K562 (cell line): Measurements from ENCODE around the gene OLAH. TPM values are rescaled to one million over a fixed set of nuclear protein-coding genes. Genes with fewer than 3 reads are reported as not detected.
A peak's percentile ranks its signal among the peaks of the same experiment; 100 is the strongest.

Experiments
- ATAC-seq: fragments of 200-7000 bp; cut with Tn5 transposase; 3 replicates; pipeline ENCODE4 v1.9.1; 2020; ENCODE audit warnings: moderate library complexity
- Bru-seq: library from RNA; stranded (reverse); fragments of 400-500 nt; gene quantifications from one replicate; lab custom pipeline; 2021; lab: Mats Ljungman, UMichigan
- BruChase-seq, 2 experiments: library from RNA; stranded (reverse); fragments of 400-500 nt; gene quantifications; one replicate each; lab custom pipeline; 2021; lab: Mats Ljungman, UMichigan
- BruUV-seq: library from RNA; stranded (reverse); fragments of 400-500 nt; replicated peaks from 2 replicates; lab custom pipeline; 2021; lab: Mats Ljungman, UMichigan
- CTCF ChIA-PET: fragments of 300-600 bp; formaldehyde crosslinking; extraction: SDS; loops from one replicate; lab custom pipeline; 2021; ENCODE audit warnings: low intra/inter-chr PET ratio; lab: Yijun Ruan, JAX
- POLR2A ChIA-PET: fragments of 300-600, 350-650 bp; sonication (Branson Sonifier 250); formaldehyde crosslinking; extraction: SDS; loops from one replicate; lab custom pipeline; 2021; ENCODE audit warnings: antibody characterized with exemption, inconsistent platforms; lab: Yijun Ruan, JAX
- DNase-seq, 4 experiments: peaks; one replicate each; pipeline versions ENCODE4 v3.0.0 to v3.0.0-alpha.2; 2011 to 2018; ENCODE audit warnings: low spot score in 3 of 4, mixed read lengths in 3 of 4; ENCODE audit errors: extremely low read depth in 1 of 4
- FAIRE-seq: peaks from 2 replicates; lab custom pipeline; 2011; peaks lifted over from hg19 to GRCh38; lab: Jason Lieb, UNC
- H2AFZ ChIP-seq: 2 replicates; pipeline ENCODE4 v1.6.0; 2011; ENCODE audit warnings: low read depth, low read length, control low read depth, inconsistent platforms
- H3K27ac ChIP-seq: fragments of 200-600 bp; 3 replicates; pipeline ENCODE4 v1.8.0; 2011; ENCODE audit warnings: low read depth, mild to moderate bottlenecking, control low read depth, inconsistent platforms, low read length, moderate library complexity, mixed read lengths; ENCODE audit errors: extremely low read depth
- H3K27me3 ChIP-seq, 2 experiments: fragments of 300-600 bp in 1 of 2; 2 replicates in 1 of 2; 3 replicates in 1 of 2; pipeline versions ENCODE4 v1.6.0 to v1.8.0; 2011; ENCODE audit warnings: inconsistent platforms in 2 of 2, low read length in 2 of 2, mild to moderate bottlenecking in 1 of 2, mixed read lengths in 1 of 2, moderate library complexity in 1 of 2; ENCODE audit not compliant: control insufficient read depth in 2 of 2, insufficient read depth in 2 of 2
- H3K36me3 ChIP-seq: fragments of 300-600 bp; 3 replicates; pipeline ENCODE4 v1.8.0; 2011; ENCODE audit warnings: mild to moderate bottlenecking, low read length, inconsistent platforms; ENCODE audit not compliant: control insufficient read depth, insufficient read depth
- H3K4me1 ChIP-seq, 2 experiments: fragments of 200-600 bp in 1 of 2; replicated peaks in 1 of 2; 2 replicates in 1 of 2; 3 replicates in 1 of 2; pipeline versions ENCODE4 v1.5.1 to v1.8.0; 2011; ENCODE audit warnings: inconsistent platforms in 2 of 2, low read length in 2 of 2, mild to moderate bottlenecking in 1 of 2, mixed read lengths in 1 of 2, moderate library complexity in 1 of 2; ENCODE audit not compliant: control insufficient read depth in 2 of 2, insufficient read depth in 2 of 2
- H3K4me2 ChIP-seq: 2 replicates; pipeline ENCODE4 v1.6.1; 2011; ENCODE audit warnings: low read length, control low read depth, inconsistent platforms, mixed read lengths; ENCODE audit not compliant: insufficient read depth
- H3K4me3 ChIP-seq: fragments of 200-600 bp; sonication (generic), shearing (Covaris generic); 2 replicates; pipeline ENCODE4 v1.5.1; 2016; ENCODE audit warnings: control low read depth, inconsistent platforms
- H3K79me2 ChIP-seq: fragments of 200-600 bp; 3 replicates; pipeline ENCODE4 v1.8.0; 2011; ENCODE audit warnings: low read length, inconsistent platforms; ENCODE audit not compliant: control insufficient read depth, insufficient read depth
- H3K9ac ChIP-seq, 2 experiments: 2 replicates each; pipeline versions ENCODE4 v1.6.0 to v1.6.1; 2011; ENCODE audit warnings: low read depth in 2 of 2, low read length in 2 of 2, control low read depth in 1 of 2, inconsistent platforms in 1 of 2, mild to moderate bottlenecking in 1 of 2, mixed read lengths in 1 of 2; ENCODE audit not compliant: insufficient read depth in 1 of 2
- H3K9me1 ChIP-seq: one replicate; pipeline ENCODE4 v1.6.0; 2011; ENCODE audit warnings: inconsistent platforms, mild to moderate bottlenecking, low read length, moderate library complexity; ENCODE audit not compliant: control insufficient read depth, insufficient read depth
- H3K9me3 ChIP-seq: replicated peaks from 2 replicates; pipeline ENCODE4 v1.5.1; 2011; ENCODE audit warnings: low read depth, low read length, inconsistent platforms; ENCODE audit not compliant: control insufficient read depth, insufficient read depth
- H4K20me1 ChIP-seq: replicated peaks from 2 replicates; pipeline ENCODE4 v1.6.1; 2011; ENCODE audit warnings: low read length, inconsistent platforms, mixed read lengths; ENCODE audit not compliant: control insufficient read depth, insufficient read depth
- CEBPG ChIP-seq, 3 experiments: fragments of 200-800 bp in 1 of 3; sonication (Bioruptor generic) in 1 of 3; sonication (generic) in 1 of 3; formaldehyde crosslinking in 1 of 3; IDR thresholded peaks in 2 of 3; conservative IDR thresholded peaks in 1 of 3; 2 replicates each; pipeline versions ENCODE4 v1.6.1 to v1.8.0; 2016 to 2022; ENCODE audit warnings: missing compliant biosample characterization in 2 of 3, missing genetic modification characterization in 2 of 3, mild to moderate bottlenecking in 1 of 3, missing genetic modification reagents in 1 of 3
- DACH1 ChIP-seq: fragments of 450-650 bp; IDR thresholded peaks from 2 replicates; pipeline ENCODE4 v1.6.1; 2018; ENCODE audit not compliant: partially characterized antibody
- ETV1 ChIP-seq: fragments of 450-650 bp; conservative IDR thresholded peaks from 2 replicates; pipeline ENCODE4 v1.6.1; 2016; ENCODE audit warnings: missing genetic modification characterization, control low read depth, low read depth, missing compliant biosample characterization
- FOXK1 ChIP-seq: sonication (generic); formaldehyde crosslinking; IDR thresholded peaks from 2 replicates; pipeline ENCODE4 v1.8.0; 2022; ENCODE audit warnings: missing genetic modification reagents, mild to moderate bottlenecking, borderline replicate concordance
- GABPA ChIP-seq: fragments of 200-800 bp; sonication (Bioruptor generic); conservative IDR thresholded peaks from 2 replicates; pipeline ENCODE4 v1.6.1; 2016; ENCODE audit warnings: low read depth, missing genetic modification characterization, missing compliant biosample characterization
- POLR2AphosphoS5 ChIP-seq: IDR thresholded peaks from 2 replicates; pipeline ENCODE4 v1.6.1; 2011; ENCODE audit warnings: mild to moderate bottlenecking, low read depth, low read length, moderate library complexity; ENCODE audit not compliant: control insufficient read depth, insufficient read depth
- TRIM24 ChIP-seq, 2 experiments: fragments of 450-650 bp; IDR thresholded peaks; 2 replicates each; pipeline ENCODE4 v1.6.1; 2016
- U2AF1 ChIP-seq: fragments of 200-400 bp; formaldehyde crosslinking; optimal IDR thresholded peaks from 2 replicates; pipeline ENCODE3; 2017; ENCODE audit warnings: mild to moderate bottlenecking, low read depth, low read length, moderate library complexity
- ZNF324 ChIP-seq: fragments of 250-450 bp; sonication (Bioruptor Pico); IDR thresholded peaks from 2 replicates; pipeline ENCODE4 v1.4.0; 2020; ENCODE audit warnings: mild to moderate bottlenecking
- WGBS: fragments of 100-300 bp; shearing (Covaris generic); methylation state at CpG from one replicate; pipeline ENCODE4 v1.1.6; 2016; ENCODE audit warnings: low coverage, mixed read lengths; ENCODE audit not compliant: insufficient coverage; ENCODE audit errors: missing lambda C conversion rate; 5-methylcytosine and 5-hydroxymethylcytosine counted together
- in situ Hi-C: fragments of 300-500 bp; cut with MboI; formaldehyde crosslinking; loops from 4 replicates; pipeline ENCODE4 v1.15.0; 2018; ENCODE audit warnings: inconsistent platforms, mixed read lengths
- intact Hi-C: fragments of 100-400 bp; cut with micrococcal nuclease; formaldehyde crosslinking; loops from 2 replicates; pipeline ENCODE4 v1.14.2; 2022
- long read RNA-seq, 3 experiments: library from polyadenylated mRNA in 2 of 3; library from RNA in 1 of 3; unstranded in 2 of 3; stranded (forward) in 1 of 3; transcript quantifications; one replicate each; pipeline ENCODE4 v2.0.0, GENCODE V29; 2019 to 2022
- polyA minus RNA-seq, 3 experiments: library from RNA; depleted of rRNA, polyadenylated mRNA; stranded (reverse); fragments of >200 nt; gene quantifications; 2 replicates each; pipeline ENCODE4 v1.2.3, GENCODE V29; 2011
- polyA plus RNA-seq, 8 experiments: library from polyadenylated mRNA; depleted of rRNA in 4 of 8; stranded (reverse) in 5 of 8; unstranded in 3 of 8; fragments of >200 nt; fragmentation: Nextera tagmentation in 2 of 8; fragmentation: Illumina TruSeq in 1 of 8; extraction: Ambion mirVana in 2 of 8; extraction: Trizol in 1 of 8; gene quantifications; 2 replicates each; pipeline versions ENCODE4 v1.2.1 to v1.2.3, GENCODE V29; 2011 to 2014; ENCODE audit warnings: inconsistent platforms in 1 of 8, missing spikeins in 1 of 8
- total RNA-seq, 7 experiments: library from RNA; depleted of rRNA in 6 of 7; stranded (reverse); fragments of >200 nt in 6 of 7; fragmentation: Illumina TruSeq in 2 of 7; extraction: Trizol in 2 of 7; gene quantifications; 2 replicates each; pipeline versions ENCODE4 v1.2.1 to v1.2.3, GENCODE V29; 2011 to 2021; ENCODE audit warnings: low replicate concordance in 1 of 7
- TF ChIP-seq, protein P1 (sequence below): fragments of 450-650 bp; IDR thresholded peaks from 2 replicates; pipeline ENCODE4 v1.6.1; 2017; ENCODE audit warnings: antibody characterized with exemption, mild to moderate bottlenecking

The OLAH gene
- not detected in 2 replicates for total RNA-seq (2011; cell fraction: chromatin; rRNA removed; ENCODE audit: low replicate concordance)
- total RNA-seq (2011; cell fraction: nucleolus; rRNA removed) = not detected in 2 replicates
- total RNA-seq (2011; cell fraction: nucleoplasm; rRNA removed) = not detected in 2 replicates
- not detected in 2 replicates for total RNA-seq (2014; rRNA removed)
- 0.11 and 0.26 TPM in 2 replicates for total RNA-seq (2014; rRNA removed; fragmentation: Illumina TruSeq; extraction: Trizol)
- 0.22 TPM in 1 of 2 replicates, not detected in the other for total RNA-seq (2015; rRNA removed; fragmentation: Illumina TruSeq; extraction: Trizol)
- not detected in 2 replicates for total RNA-seq (2021)
- polyA plus RNA-seq (2011; rRNA removed) = 0.11 TPM in 1 of 2 replicates, not detected in the other
- polyA plus RNA-seq (2011; cell fraction: cytosol; rRNA removed) = 0.04 TPM in 1 of 2 replicates, not detected in the other
- polyA plus RNA-seq (2011; cell fraction: nucleus; rRNA removed) = not detected in 2 replicates
- polyA plus RNA-seq (2012) = 0.13 and 3.8 TPM in 2 replicates
- polyA plus RNA-seq (2014; fragmentation: Illumina TruSeq; extraction: Trizol) = 0.15 TPM in 1 of 2 replicates, not detected in the other
- under 1 TPM; 0.13 to 0.45 TPM for polyA plus RNA-seq (2014; fragmentation: Nextera tagmentation; extraction: Ambion mirVana)
- 0.21 and 0.58 TPM in 2 replicates for polyA plus RNA-seq (2014; rRNA removed)
- 0.27 and 0.28 TPM in 2 replicates for polyA minus RNA-seq (2011; rRNA and poly(A)+ RNA removed)
- polyA minus RNA-seq (2011; cell fraction: cytosol; rRNA and poly(A)+ RNA removed) = not detected in 2 replicates
- not detected in 2 replicates for polyA minus RNA-seq (2011; cell fraction: nucleus; rRNA and poly(A)+ RNA removed)
- percentile 10 among the genes with signal in this experiment for Bru-seq, nascent RNA
- BruChase-seq, experiment 1, labeled RNA remaining after a 2-hour chase = percentile 18 among the genes with signal in this experiment
- percentile 17 among the genes with signal in this experiment for BruChase-seq, experiment 2, labeled RNA remaining after a 6-hour chase
- long read RNA-seq, experiment 1 = 0 reads
- long read RNA-seq, experiment 2 = 0 reads
- long read RNA-seq, experiment 3 = 0 reads

DNA sequence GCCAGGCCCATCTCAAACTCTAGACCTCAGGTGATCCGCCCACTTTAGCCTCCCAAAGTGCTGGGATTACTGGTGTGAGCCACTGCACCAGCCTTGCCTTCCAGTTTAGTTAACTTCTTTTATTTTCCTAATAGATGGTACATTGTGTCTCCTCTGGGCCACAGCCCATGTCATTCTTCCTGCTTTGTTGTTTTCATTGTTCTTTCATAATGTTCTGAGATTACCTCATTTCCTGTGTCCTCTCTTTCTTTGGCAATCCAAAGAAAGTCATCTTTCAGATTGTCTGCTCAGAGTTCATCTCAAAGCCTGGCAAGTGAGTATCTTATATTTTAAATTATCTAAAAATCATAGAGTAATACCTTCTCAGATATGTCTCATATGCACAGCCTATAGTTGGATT is at the start of gene OLAH:
TSS of gene OLAH (plus strand) at position 270 of the 400 bp plus-strand sequence. CDS start 3,346 bp downstream, outside the sequence.
- FAIRE-seq (no peak), DNase-seq (no peak), ATAC-seq (no peak)
- in situ Hi-C loops = no loop called here
- ChIA-PET CTCF (no interaction called here), POLR2A (no interaction called here)
- BruUV-seq = no TSS peak
- intact Hi-C loops = no loop called here
- peak in 1 of 2 experiments; percentile 41; a peak in 2 of 4 replicates for TF ChIP-seq TRIM24 (IDR thresholded peaks at IDR 0.05)
- no peak for TF ChIP-seq U2AF1
- no peak for TF ChIP-seq CEBPG (CRISPR knock-in tag; IDR thresholded peaks at IDR 0.05)
- TF ChIP-seq CEBPG (tag; conservative IDR thresholded peaks at IDR 0.05 in 1 of 2, IDR thresholded peaks at IDR 0.05 in 1 of 2) = peak in 1 of 2 experiments; percentile 84; a peak in 2 of 4 replicates
- 0 out of 2 replicates have a peak, but pooled peaks have one; percentile 18 for TF ChIP-seq ETV1 (tag)
- TF ChIP-seq GABPA (tag) = 0 out of 2 replicates have a peak, but pooled peaks have one; percentile 49
- no peak for TF ChIP-seq POLR2AphosphoS5
- TF ChIP-seq, protein P1, sequence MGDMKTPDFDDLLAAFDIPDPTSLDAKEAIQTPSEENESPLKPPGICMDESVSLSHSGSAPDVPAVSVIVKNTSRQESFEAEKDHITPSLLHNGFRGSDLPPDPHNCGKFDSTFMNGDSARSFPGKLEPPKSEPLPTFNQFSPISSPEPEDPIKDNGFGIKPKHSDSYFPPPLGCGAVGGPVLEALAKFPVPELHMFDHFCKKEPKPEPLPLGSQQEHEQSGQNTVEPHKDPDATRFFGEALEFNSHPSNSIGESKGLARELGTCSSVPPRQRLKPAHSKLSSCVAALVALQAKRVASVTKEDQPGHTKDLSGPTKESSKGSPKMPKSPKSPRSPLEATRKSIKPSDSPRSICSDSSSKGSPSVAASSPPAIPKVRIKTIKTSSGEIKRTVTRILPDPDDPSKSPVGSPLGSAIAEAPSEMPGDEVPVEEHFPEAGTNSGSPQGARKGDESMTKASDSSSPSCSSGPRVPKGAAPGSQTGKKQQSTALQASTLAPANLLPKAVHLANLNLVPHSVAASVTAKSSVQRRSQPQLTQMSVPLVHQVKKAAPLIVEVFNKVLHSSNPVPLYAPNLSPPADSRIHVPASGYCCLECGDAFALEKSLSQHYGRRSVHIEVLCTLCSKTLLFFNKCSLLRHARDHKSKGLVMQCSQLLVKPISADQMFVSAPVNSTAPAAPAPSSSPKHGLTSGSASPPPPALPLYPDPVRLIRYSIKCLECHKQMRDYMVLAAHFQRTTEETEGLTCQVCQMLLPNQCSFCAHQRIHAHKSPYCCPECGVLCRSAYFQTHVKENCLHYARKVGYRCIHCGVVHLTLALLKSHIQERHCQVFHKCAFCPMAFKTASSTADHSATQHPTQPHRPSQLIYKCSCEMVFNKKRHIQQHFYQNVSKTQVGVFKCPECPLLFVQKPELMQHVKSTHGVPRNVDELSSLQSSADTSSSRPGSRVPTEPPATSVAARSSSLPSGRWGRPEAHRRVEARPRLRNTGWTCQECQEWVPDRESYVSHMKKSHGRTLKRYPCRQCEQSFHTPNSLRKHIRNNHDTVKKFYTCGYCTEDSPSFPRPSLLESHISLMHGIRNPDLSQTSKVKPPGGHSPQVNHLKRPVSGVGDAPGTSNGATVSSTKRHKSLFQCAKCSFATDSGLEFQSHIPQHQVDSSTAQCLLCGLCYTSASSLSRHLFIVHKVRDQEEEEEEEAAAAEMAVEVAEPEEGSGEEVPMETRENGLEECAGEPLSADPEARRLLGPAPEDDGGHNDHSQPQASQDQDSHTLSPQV = no peak
- peak; percentile 82 for TF ChIP-seq ZNF324 (CRISPR knock-in tag)
- no peak for TF ChIP-seq DACH1
- no peak for TF ChIP-seq FOXK1
- Histone ChIP-seq H3K4me1 (no peaks in the 10 kb centered on the region), H3K9ac (no peak within 1 kb of the TSS), H3K4me2 (no peak within 1 kb of the TSS), H3K9me3 (no peaks in the 10 kb centered on the region), H3K79me2 (no peaks in the 10 kb centered on the region), H2AFZ (no peak within 1 kb of the TSS), H3K9me1 (no peaks in the 10 kb centered on the region), H3K4me3 (no peak within 1 kb of the TSS), H3K27me3 (peaks cover 0 to 8% of the 10 kb centered on the region in 2 experiments; a peak in 2 of 5 replicates), H4K20me1 (no peaks in the 10 kb centered on the region), H3K36me3 (no peaks in the 10 kb centered on the region), H3K27ac (no peak within 1 kb of the TSS)
- WGBS = 13% methylated on average over 1 of the region's 1 CpG
